ENCODE results near the gene BORCS8.
"Not testable (repeated sequence)": the region's sequence is repeated elsewhere in the genome, so short reads cannot be mapped to it uniquely, and the experiment has no call there.

BORCS8 gene

GRCh38 chr19:19179548-19180441, 12.2 kb downstream of the BORCS8 start:
- DNase-seq, result no peak

DNA sequence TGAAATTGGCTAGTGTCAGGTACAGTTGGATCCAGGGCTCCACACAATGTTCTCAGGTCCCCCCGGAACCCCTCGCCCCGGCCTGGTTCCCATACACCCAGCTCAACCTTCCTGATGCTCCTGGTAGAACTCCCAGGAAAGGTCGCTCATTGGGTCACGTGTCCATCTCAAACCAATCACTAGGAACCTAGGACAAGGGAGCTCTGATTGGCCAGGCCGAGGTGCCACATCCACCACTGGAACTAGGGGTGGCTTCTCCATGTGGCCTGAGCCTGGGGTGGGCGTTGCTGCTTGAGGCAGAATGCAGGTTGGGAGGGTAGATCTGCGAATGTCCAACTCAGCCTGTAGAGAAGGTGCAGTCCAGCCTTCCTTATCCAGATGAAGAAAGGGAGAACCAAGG, 15.0 kb downstream of the BORCS8 start:
- no peak for DNase-seq

DNA sequence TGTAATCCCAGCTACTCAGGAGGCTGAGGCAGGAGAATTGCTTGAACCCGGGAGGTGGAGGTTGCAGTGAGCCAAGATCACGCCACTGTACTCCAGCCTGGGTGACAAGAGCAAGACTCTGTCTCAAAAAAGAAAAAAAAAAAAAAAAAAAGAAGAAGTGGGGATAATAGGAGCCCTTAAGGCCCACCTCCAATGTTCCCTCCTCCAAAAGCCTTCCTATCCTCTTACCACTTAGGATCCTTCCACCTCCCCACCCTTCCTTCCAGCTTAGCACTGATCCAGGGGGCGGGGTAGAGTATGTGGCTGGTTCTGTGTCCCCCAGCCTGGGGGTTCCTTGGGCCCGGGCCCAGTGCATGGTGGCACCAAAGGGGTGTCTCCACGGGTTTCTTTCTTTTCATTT, 18.7 kb downstream of the BORCS8 start:
- not testable (repeated sequence) for DNase-seq

DNA sequence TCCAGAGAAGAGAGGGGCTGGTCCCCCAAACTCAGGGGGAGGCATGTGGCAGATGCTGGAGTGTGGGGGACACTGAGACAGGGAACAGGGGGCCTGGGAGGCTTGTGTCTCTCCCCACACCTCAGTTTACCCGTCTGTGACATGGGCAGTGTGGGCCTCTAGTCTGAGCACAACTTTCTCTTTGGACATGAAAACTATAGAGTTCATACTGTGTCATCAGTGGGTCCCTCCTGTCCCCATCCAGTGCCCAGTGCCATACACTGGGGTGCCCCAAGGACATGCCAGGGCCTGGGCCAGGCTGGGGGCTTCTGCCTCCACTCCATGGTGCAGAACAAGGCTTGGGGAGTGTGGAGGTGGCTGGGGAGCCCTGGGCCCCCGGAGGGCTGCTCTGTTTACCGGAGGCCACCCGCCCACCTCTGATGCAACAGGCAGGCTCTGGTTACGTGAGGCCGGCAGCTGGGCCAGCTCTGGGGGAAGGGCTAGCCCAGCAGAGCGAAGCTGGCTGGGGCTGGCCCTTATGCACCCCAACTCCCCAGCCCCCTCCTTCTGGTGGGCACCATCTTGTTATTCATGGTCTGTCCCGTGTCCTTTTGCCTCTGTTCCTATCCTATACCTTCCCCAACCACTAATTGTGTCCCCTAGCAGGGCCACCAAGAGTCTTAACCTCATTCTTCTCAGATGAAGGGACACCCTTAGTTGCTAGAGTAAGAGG, 20.0 kb downstream of the BORCS8 start:
- no peak for DNase-seq

DNA sequence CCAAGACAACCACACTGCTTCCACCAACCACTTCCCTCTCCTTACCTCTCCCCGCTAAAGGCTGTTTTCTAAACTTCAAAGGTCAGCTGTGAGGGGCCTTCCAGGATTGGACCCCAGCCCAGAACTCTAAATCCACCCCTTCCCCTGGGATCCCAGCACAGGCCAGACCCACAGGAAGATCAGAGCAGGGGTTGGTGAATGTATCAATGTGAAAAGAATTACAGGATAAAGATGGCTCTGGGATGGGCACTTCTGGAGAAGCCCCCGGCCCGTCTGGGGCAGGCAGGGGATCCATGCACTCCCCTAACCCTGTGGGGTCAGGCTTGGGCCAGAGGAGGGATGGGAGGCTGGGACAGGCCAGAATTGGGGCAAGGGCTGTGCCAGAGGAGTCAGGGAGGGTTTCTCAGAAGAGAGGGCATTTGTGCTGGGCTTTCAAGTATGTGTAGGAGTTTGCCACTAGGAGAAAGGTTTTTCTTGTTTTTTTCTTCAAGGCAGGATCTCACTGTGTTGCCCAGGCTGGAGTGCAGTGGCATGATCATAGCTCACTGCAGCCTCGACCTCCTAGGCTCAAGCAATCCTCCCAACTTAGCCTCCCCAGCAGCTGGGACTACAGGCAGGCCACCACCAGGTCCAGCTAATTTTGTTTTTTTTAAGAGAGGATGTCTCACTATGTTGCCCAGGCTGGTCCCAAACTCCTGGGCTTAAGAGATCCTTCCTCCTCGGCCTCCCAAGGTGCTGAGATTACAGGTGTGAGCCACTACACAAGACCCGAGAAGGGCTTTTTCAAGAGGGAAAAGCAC, 20.9 kb downstream of the BORCS8 start:
- DNase-seq, result no peak

DNA sequence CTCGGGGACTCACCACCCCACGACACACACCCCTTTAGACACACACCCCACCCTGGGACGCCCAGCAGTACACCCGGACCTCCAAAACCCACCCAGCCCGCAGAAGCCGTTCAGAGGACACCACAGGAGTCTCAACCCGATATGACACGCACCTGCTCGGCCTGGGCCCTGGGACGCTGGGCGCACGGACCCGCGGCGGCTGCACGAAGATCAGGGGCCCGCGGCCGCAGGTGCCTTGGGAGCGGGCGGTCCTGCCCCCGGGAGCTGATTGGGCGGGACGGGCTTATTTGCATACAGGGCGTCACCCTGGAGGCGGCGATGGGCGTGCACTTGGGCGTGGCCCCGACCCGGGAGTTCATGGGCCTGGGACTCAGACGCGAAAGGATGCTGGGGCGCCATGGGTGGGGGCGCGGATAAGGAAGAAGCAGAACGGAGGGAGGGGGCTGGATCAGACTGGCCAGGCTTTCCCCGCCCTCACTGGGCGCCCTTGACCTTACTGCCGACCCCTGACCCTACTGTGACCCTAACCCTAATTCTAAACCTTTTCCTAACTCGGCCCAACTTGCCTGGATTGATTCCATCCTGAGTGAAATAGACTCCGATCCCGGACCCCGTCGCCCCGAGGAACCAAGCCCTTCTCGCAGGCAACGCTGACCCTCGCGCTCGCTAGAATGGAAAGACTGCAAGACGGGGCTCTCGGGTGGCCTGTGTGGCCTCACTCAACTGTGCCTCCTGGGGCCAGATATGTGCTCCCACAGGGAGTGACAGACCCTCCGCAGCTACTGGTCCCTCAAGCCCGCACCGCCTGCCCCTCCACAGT, 21.7 kb downstream of the BORCS8 start, which contains the start of gene MEF2B:
Gene MEF2B (minus strand): TSS at position 211 of the 820 bp plus-strand sequence. CDS start 19,528 bp downstream, outside the sequence.
- peak; percentile 66 for DNase-seq

GRCh38 chr19:19169236-19170052, 22.5 kb downstream of the BORCS8 start:
- DNase-seq, result no peak

- DNase-seq, result no peak
Measured at GRCh38 chr19:19167612-19168011, 24.3 kb downstream of the BORCS8 start.

- no peak for DNase-seq
Measured at GRCh38 chr19:19165396-19165795, 26.6 kb downstream of the BORCS8 start.

DNA sequence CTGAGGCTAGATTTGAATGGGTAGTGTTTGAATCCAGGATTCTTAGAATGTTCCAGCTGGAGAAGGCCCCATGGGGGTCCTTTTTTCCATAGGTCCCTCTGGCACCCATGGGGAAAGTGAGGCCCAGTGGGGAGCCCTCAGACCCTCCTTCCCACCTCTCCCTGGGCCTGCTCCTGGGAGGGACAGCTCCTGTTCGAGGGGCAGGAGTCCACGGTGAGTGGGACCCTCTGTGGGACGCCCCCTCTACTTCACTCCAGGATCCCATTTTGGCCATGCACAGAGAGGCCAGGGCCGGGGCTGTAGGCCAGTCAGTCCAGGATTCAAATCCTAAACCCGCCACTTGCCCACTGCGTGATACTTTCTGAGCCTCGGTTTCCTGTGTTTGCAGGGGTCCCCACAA, 29.5 kb downstream of the BORCS8 start:
- no peak for DNase-seq

- no peak for DNase-seq
Measured at GRCh38 chr19:19160461-19161035, 31.4 kb downstream of the BORCS8 start.

- DNase-seq, result no peak
Measured at GRCh38 chr19:19159534-19159933, 32.4 kb downstream of the BORCS8 start.

DNA sequence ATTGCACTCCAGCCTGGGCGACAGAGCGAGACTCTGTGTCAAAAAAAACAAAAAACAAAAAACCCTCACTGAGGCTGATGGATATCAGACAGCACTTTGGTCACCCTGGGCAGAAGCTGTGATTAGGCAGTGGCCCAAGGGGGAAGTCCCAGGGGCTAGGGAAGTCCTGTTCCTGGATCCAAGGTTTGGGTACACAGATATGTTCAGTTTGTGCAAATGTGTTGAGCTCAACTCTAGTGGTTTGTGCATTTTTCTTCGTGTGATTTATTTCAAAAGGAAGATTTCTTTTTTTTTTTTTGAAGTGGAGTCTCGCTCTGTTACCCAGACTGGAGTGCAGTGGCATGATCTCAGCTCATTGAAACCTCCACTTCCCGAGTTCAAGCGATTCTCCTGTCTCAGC, 34.1 kb downstream of the BORCS8 start:
- DNase-seq, result no peak

DNA sequence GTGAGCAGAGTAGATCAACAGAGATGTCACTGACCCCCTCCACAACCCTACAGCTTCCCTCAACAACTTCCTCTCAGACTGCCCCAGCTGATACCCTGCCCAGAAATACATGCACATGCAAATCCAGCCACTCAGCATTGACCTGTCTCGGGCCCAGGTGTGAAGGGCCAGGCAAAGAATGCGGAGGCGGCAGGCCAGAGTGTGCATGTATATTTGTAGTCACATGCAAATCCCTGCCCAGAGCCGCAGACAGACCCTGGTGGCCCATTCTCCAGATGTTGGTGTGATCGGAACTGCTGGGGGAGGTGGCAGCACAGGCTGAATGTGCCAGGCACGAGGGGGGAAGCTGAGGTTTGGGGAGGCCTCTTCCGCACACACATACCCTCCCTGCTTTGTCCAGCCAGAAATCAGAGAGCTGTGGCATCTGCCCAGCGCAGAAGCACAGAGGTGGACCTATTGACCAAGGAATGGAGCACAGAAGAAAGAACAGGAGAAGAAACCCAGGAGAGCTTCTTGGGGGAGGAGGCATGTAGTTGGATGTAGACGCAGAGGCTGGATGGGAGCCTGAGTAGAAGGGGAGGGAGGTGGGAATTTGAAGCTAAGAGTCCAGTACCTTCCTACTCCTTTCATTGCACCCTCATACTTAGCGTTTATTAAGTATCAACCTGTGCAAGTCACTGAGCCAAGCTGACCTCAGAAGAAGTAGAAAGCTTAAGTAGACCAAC, 36.3 kb downstream of the BORCS8 start:
- DNase-seq, result no peak

DNA sequence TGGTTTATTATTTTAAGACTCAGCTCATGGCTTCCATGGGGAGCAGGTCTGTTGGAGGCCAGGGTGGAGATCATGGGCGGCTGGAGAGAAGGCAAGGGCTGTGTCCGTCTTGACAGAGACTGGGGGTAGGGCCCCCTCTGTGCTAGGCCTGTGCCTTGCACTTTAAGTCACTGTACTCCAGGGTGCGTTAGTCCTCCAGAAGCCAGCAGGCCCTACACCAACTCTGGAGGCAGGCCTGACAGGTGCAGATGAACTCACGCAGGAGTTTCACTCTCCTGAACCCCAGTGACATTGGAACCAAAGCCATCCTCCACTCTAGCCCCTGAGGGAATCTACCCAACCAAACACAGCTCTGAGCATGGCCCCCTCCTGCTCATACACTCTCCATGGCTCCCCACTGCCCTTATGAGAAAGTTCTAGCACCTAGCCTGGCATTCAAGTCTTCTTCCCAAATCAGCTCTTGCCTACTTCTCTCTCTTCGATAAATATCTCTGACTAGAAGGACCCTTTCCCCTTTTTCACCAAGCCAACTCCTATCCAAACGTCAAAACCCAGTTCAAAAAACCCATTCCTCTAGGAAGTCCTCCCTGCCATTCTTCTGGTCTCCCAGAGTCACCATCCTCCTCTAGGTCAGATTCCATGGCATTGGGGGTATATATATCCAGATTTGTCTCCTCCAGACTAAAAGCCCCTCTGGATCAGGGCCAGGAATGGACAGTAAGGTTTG, 37.0 kb downstream of the BORCS8 start:
- DNase-seq, result no peak

DNA sequence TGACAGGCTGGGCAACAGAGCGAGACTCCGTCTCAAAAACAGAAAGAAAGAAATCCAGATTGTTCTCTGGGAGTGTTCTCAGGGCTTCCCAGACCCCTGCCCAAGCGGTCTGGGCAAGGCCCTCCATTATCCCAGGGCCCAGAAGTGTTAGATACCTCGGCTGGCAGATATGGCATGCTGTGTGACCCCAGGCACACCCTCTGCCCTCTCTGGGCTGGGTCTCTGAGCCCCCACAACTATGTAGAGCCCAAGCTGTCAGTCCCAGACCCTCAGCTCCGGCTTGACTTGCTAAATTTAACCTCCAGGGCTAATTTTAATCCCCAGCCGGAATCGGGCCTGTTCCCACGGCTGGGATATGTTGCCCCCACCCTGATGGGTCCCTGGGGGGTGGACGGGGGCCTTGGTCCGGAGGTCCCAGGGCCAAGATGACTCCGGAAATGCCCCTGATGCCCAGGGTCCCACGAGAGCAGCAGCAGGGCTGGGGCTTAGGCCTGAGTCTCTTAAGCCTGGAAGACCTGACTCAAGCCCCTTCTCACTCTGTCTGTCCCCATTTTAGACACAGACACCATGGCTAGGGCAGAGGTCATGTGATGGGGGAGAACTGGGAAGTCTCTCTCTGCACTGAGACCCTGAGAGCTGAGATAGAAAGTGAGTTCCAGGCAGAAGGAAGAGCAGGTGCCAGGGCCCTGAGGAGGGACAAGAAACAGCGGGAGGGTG, 39.1 kb downstream of the BORCS8 start:
- DNase-seq, result no peak

DNA sequence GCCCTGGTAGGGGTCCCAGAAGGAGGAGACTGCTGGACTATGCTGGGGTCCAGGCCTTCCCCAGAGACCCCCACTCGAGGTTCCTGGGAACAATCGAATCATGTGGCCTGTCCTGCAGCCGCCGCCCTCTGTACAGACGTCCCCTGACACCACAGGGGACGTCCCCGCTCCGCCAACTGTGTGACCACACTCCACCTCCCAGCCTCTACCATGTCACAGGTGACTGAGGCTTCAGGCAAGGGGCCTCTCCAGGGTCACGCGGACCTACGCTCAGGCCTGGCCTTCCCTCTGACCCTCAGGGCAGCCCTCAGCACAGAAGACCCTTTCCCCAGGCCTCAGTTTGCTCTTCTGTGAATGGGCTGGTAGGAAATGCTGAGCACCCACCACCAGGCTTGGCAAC, 40.5 kb downstream of the BORCS8 start:
- DNase-seq, result no peak

GRCh38 chr19:19149435-19149834, 42.5 kb downstream of the BORCS8 start:
- no peak for DNase-seq

GRCh38 chr19:19148504-19148903, 43.4 kb downstream of the BORCS8 start:
- not testable (repeated sequence) for DNase-seq
